H1 (cell line): ENCODE measurements around the gene BUD23. TPM values are rescaled to one million over a fixed set of nuclear protein-coding genes. Genes with fewer than 3 reads are reported as not detected.

ENCODE experiments used
- BACH1 ChIP-seq: IDR thresholded peaks from 2 replicates; pipeline ENCODE4 v1.6.1; 2012; ENCODE audit warnings: low read length, improper control_type of control experiment
- EP300 ChIP-seq, 2 experiments: IDR thresholded peaks; 1 replicate in 1 of 2; 2 replicates in 1 of 2; pipeline ENCODE4 v1.6.1; 2011 to 2012; ENCODE audit warnings: low read depth in 2 of 2, low read length in 2 of 2, mild to moderate bottlenecking in 2 of 2, borderline replicate concordance in 1 of 2, inconsistent platforms in 1 of 2, moderate library complexity in 1 of 2
- HDAC2 ChIP-seq, 2 experiments: fragments of 300-600 bp in 1 of 2; sonication (generic) in 1 of 2; IDR thresholded peaks; 2 replicates each; pipeline ENCODE4 v1.6.1; 2011 to 2012; ENCODE audit warnings: low read depth in 2 of 2, low read length in 2 of 2, mild to moderate bottlenecking in 2 of 2, moderate library complexity in 2 of 2, borderline replicate concordance in 1 of 2, inconsistent platforms in 1 of 2
- HDAC6 ChIP-seq: IDR thresholded peaks from one replicate; pipeline ENCODE4 v1.7.1; 2012; ENCODE audit warnings: low read depth, mild to moderate bottlenecking, inconsistent platforms, low read length, moderate library complexity
- NRF1 ChIP-seq: IDR thresholded peaks from 2 replicates; pipeline ENCODE4 v1.6.1; 2011; ENCODE audit warnings: mild to moderate bottlenecking, low read depth, low read length, improper control_type of control experiment
- POLR2A ChIP-seq, 2 experiments: IDR thresholded peaks; 1 replicate in 1 of 2; 2 replicates in 1 of 2; pipeline ENCODE4 v1.6.1; 2011; ENCODE audit warnings: low read depth in 2 of 2, low read length in 2 of 2, mild to moderate bottlenecking in 2 of 2; ENCODE audit errors: control extremely low read depth in 1 of 2
- RAD21 ChIP-seq, 2 experiments: IDR thresholded peaks in 1 of 2; conservative IDR thresholded peaks in 1 of 2; 2 replicates each; pipeline ENCODE4 v1.6.1; 2011; ENCODE audit warnings: low read depth in 2 of 2, low read length in 2 of 2, improper control_type of control experiment in 1 of 2, inconsistent platforms in 1 of 2, mild to moderate bottlenecking in 1 of 2, moderate library complexity in 1 of 2
- SUZ12 ChIP-seq: fragments of 200-600 bp; sonication (generic); IDR thresholded peaks from 2 replicates; pipeline ENCODE4 v1.6.1; 2012; ENCODE audit warnings: mild to moderate bottlenecking, inconsistent platforms, low read length, moderate library complexity, mixed read lengths
- polyA plus RNA-seq, 7 experiments: library from polyadenylated mRNA; depleted of rRNA in 3 of 7; stranded (reverse) in 5 of 7; unstranded in 2 of 7; fragments of >200 nt in 5 of 7; fragments of 200-250 nt in 2 of 7; gene quantifications; 1 replicate in 5 of 7; 2 replicates in 1 of 7; 4 replicates in 1 of 7; pipeline versions ENCODE4 v1.2.1 to v1.2.3, GENCODE V29; 2011 to 2013; ENCODE audit warnings: missing spikeins in 2 of 7, mixed read lengths in 2 of 7
- total RNA-seq: library from RNA; stranded (reverse); fragmentation: NEBNext Ultra II Directional; extraction: Animal tissue kit (Norgen Biotek cat#: 25700); gene quantifications from 2 replicates; pipeline ENCODE4 v1.2.1, GENCODE V29; 2021
- TF ChIP-seq, protein P1 (sequence below): fragments of 300-600 bp; sonication (generic); IDR thresholded peaks from 2 replicates; pipeline ENCODE4 v1.7.1; 2012; ENCODE audit warnings: low read length, moderate library complexity, mild to moderate bottlenecking, inconsistent platforms; ENCODE audit not compliant: insufficient replicate concordance

The BUD23 gene
- total and polyA plus RNA-seq, 2 of the 8 experiments (the other 6 are each of a cell fraction or from before 2014, with no cell fraction given), result 72.3 to 78.4 TPM

DNA sequence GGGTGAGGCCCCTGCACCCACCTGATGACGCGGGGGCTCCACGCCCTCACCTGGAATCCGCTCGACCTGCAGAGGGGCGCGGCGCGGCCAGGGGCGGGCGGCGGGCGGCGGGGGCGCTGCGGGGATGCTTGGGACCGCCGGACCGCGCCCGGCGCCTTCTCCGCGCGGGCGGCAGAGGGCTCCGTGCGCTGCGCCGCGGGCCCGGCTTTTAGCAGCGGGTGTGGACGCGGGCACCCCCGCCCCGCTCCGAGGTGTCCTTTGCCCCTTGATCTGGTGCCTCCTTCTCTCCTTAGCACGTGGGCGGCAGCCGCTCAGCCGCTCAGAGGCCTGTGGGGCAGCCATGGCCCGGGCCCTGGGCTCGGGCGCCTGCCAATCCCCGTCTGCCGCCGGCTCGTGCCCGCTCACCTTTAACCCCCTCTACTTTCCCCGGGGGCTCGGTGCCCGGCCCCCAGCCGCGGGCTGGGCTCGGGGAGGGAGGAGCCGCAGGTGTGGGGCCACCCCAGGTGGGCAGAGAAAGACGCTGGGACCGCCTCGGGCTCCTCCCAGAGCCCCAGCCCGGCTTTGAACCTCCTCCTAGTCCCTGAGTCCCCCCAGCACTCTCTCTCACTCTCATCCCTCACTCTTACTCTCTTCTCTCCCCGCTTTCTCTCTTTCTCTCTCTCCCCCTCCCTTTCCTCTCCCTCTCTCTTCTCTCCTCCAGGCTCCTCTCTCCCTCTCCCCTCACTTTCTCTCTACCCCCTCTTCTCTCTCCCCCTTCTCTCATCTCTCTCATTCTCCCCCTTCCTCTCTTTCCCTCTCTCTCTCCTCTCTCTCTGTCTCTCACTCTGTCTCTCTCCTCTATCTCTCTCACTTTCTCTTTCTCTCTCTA is 35.4 kb upstream of the BUD23 start (continued):
- TF ChIP-seq, protein P1, sequence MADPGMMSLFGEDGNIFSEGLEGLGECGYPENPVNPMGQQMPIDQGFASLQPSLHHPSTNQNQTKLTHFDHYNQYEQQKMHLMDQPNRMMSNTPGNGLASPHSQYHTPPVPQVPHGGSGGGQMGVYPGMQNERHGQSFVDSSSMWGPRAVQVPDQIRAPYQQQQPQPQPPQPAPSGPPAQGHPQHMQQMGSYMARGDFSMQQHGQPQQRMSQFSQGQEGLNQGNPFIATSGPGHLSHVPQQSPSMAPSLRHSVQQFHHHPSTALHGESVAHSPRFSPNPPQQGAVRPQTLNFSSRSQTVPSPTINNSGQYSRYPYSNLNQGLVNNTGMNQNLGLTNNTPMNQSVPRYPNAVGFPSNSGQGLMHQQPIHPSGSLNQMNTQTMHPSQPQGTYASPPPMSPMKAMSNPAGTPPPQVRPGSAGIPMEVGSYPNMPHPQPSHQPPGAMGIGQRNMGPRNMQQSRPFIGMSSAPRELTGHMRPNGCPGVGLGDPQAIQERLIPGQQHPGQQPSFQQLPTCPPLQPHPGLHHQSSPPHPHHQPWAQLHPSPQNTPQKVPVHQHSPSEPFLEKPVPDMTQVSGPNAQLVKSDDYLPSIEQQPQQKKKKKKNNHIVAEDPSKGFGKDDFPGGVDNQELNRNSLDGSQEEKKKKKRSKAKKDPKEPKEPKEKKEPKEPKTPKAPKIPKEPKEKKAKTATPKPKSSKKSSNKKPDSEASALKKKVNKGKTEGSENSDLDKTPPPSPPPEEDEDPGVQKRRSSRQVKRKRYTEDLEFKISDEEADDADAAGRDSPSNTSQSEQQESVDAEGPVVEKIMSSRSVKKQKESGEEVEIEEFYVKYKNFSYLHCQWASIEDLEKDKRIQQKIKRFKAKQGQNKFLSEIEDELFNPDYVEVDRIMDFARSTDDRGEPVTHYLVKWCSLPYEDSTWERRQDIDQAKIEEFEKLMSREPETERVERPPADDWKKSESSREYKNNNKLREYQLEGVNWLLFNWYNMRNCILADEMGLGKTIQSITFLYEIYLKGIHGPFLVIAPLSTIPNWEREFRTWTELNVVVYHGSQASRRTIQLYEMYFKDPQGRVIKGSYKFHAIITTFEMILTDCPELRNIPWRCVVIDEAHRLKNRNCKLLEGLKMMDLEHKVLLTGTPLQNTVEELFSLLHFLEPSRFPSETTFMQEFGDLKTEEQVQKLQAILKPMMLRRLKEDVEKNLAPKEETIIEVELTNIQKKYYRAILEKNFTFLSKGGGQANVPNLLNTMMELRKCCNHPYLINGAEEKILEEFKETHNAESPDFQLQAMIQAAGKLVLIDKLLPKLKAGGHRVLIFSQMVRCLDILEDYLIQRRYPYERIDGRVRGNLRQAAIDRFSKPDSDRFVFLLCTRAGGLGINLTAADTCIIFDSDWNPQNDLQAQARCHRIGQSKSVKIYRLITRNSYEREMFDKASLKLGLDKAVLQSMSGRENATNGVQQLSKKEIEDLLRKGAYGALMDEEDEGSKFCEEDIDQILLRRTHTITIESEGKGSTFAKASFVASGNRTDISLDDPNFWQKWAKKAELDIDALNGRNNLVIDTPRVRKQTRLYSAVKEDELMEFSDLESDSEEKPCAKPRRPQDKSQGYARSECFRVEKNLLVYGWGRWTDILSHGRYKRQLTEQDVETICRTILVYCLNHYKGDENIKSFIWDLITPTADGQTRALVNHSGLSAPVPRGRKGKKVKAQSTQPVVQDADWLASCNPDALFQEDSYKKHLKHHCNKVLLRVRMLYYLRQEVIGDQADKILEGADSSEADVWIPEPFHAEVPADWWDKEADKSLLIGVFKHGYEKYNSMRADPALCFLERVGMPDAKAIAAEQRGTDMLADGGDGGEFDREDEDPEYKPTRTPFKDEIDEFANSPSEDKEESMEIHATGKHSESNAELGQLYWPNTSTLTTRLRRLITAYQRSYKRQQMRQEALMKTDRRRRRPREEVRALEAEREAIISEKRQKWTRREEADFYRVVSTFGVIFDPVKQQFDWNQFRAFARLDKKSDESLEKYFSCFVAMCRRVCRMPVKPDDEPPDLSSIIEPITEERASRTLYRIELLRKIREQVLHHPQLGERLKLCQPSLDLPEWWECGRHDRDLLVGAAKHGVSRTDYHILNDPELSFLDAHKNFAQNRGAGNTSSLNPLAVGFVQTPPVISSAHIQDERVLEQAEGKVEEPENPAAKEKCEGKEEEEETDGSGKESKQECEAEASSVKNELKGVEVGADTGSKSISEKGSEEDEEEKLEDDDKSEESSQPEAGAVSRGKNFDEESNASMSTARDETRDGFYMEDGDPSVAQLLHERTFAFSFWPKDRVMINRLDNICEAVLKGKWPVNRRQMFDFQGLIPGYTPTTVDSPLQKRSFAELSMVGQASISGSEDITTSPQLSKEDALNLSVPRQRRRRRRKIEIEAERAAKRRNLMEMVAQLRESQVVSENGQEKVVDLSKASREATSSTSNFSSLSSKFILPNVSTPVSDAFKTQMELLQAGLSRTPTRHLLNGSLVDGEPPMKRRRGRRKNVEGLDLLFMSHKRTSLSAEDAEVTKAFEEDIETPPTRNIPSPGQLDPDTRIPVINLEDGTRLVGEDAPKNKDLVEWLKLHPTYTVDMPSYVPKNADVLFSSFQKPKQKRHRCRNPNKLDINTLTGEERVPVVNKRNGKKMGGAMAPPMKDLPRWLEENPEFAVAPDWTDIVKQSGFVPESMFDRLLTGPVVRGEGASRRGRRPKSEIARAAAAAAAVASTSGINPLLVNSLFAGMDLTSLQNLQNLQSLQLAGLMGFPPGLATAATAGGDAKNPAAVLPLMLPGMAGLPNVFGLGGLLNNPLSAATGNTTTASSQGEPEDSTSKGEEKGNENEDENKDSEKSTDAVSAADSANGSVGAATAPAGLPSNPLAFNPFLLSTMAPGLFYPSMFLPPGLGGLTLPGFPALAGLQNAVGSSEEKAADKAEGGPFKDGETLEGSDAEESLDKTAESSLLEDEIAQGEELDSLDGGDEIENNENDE, result no peak
- peak in 1 of 2 experiments; percentile 13; a peak in 1 of 4 replicates for TF ChIP-seq RAD21 (IDR thresholded peaks at IDR 0.05 in 1 of 2, conservative IDR thresholded peaks at IDR 0.05 in 1 of 2; ENCODE audit: low read depth in 2 of 2, low read length in 2 of 2)
- peak; percentile 66; the same call in 1 of the 2 replicates for TF ChIP-seq SUZ12
- no peak for TF ChIP-seq POLR2A (IDR thresholded peaks at IDR 0.05; ENCODE audit: control extremely low read depth in 1 of 2, low read depth in 2 of 2, low read length in 2 of 2)
- no peak for TF ChIP-seq EP300 (IDR thresholded peaks at IDR 0.05; ENCODE audit: borderline replicate concordance in 1 of 2, low read depth in 2 of 2, low read length in 2 of 2)
- no peak for TF ChIP-seq HDAC6
- TF ChIP-seq BACH1, result no peak
- TF ChIP-seq HDAC2 (IDR thresholded peaks at IDR 0.05; ENCODE audit: borderline replicate concordance in 1 of 2, low read depth in 2 of 2, low read length in 2 of 2), result no peak
- no peak for TF ChIP-seq NRF1
